ENCODE data around the gene GYG2.
"Not testable (repeated sequence)": the region's sequence is repeated elsewhere in the genome, so short reads cannot be mapped to it uniquely, and the experiment has no call there.

GYG2 gene

DNA sequence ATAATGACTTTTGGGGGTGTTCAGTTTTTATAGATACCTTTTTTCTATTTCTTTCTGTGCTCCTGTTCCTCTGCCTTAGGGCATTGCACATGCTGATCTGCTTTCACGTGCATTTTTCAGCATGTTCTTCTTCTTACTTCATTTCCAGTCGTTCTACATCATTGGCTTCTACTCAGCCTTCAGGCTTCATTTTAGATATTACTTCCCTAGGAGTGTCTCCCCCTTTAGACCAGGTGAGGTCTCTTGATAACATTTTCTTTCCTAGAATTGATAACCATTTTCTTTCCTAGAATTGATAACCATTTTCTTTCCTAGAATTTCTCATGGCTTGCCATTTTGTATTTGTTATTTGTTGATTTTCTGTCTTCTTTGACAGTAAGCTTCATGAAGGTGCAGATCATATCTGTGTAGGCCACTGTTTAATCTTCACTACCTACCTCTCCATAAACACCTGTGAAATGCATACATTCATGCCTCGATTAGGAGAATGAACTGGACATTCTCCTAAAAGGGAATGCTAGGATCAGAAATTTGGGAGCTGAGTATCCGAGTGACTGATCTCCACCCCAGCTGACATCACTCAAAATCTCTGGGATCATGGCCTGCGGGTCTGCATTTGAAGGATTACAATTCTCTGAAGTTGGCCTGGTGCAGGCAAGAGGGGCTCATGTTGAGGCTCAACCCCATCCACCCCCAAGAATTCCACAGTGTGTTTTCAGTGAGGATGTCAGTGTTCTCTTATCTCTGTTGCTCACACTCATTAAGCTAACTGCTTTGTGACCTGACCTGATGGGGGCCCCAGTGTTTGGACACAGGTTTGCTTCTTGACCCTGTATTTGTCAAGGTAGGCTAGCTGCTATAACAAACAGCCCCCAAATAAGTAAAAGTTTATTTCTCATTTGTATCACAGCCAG lies 45.7 kb downstream of the GYG2 start:
- no peak for FAIRE-seq

DNA sequence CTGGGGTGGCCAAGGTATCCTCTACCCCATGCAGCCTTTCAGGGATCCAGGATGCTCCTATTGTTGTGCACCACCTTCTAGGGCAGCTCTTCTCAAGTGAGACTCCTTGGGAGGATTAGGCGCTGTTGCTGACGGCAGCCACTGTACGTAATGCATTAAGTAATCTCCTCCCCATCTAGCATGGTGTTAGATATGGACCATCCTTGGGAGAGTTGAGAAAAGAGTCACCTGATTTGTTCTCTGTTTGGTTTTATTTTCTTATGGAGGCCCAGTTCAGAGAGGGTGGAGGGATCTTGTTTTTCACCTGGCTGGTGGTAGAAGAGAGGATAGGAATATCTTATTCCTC lies 46.4 kb downstream of the GYG2 start:
- no peak for FAIRE-seq

DNA sequence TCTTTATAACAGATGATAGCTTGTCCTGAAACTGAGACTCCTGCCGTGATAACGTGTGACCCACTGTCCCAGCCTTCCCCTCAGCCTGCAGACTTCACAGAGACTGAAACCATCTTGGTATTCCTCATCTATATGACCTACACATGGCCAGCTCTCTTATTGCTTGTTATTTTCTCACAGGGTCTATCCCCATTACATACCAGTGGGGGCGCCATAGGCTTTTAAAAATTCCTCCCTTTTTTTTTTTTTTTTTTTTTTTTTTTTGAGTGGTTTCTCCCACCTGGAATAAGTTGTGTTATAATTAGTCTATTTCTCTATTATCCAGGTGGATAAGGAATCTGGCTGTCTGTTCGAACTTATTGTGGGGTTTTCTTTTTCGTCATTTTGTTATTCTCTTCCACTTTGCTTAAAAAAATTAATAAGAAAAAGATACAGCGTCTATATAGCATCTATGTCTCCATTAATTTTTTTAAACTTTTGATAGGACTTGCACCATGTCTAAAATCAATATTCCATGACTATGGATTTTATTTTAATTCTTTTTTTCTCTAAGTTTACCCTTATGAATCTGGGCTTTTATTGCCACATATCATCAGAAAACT lies 47.2 kb downstream of the GYG2 start:
- peak; percentile 60 for FAIRE-seq

DNA sequence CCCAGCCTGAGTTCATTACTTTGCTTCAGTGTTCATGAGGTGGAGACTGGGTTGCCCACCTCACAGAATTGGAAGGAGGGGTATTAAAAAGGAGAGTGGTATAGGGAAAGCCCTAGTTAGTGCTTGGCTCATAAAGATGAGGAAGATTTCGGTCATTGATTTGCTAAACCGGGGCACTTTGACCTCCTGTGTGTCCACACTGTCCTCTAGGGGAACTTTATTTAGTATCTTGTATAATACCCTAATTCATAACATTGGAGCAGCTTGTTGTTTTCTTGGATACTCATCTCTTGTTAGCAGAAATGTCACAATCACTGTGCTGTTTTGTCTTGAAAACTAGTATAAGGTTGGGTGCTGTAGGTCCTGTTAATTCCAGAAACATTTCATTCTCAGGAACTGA lies 49.8 kb downstream of the GYG2 start:
- no peak for FAIRE-seq

DNA sequence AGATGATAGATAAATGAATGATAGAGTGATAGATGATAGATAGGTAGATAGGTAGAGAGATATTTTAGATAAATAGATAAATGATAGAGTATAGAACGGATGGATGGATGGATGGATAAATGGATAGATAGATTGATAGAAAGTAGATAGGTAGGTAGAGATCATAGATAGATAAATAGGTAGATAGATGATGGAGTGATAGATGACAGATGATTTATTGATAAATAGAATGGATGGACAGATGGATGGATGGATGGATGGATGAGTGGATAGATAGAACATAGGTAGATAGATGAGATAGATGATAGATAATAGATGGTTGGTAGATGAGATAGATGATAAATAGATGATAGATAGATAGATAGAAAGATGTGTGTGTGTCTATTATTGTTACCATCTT lies 50.9 kb downstream of the GYG2 start:
- no peak for FAIRE-seq

DNA sequence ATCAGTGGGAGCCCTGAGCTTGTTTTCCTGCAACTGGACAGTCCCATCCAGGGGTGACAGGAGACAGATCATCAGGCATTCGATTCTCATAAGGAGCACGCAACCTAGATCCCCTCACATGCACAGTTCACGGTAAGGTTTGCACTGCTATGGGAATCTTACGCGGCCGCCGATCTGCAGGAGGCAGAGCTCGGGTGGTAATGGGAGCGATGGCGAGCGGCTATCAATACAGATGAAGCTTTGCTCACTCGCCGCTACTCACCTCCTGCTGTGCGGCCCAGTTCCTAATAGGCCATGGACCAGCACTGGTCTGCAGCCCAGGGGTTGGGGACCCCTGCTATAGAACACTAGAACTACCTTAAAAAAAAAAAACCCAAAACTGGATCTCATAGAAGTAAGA lies 55.0 kb downstream of the GYG2 start:
- no peak for FAIRE-seq

DNA sequence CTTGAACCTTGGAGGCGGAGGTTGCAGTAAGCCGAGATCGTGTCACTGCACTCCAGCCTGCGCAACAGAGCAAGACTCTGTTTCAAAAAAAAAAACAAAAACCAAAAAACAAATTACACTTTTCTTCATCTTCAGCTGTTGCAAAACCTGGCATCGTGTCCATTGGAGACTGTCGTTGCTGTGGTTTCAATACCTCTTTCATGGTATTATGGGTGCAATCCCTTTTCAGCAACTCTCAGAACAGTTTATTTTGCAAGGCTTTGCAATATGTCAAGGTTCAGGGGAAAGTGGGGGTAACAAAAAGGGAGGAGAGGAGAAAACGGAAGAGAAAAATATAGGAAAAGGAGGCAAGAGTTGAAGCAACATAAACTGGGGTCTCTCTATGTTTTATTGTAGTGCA lies 59.6 kb downstream of the GYG2 start:
- no peak for FAIRE-seq

DNA sequence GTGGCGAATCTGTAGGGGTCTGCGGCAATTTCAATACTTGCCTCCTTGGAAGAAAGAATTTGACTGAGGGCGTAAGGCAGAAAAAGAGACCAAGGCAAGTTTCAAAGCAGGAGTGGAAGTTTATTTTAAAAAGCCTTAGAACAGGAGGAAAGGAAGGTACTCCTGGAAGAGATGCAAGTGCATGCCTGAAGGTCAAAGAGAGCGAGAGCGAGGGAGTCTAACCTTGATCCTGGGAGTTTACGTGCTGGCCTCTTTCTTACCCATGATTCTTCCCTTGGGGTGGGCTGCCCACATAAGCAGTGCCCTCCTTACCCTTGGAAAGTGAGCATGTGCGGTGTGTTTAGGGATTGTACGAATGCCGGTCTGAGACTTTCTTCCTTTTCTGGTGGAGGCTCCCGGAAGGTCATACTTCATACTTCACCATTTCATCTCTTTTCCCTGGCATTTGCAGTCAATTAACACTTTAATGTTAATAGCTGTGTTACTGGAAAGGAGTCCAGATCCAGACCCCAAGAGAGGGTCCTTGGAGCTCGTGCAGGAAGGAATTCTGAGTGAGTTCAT lies 60.4 kb downstream of the GYG2 start:
- FAIRE-seq: no peak

DNA sequence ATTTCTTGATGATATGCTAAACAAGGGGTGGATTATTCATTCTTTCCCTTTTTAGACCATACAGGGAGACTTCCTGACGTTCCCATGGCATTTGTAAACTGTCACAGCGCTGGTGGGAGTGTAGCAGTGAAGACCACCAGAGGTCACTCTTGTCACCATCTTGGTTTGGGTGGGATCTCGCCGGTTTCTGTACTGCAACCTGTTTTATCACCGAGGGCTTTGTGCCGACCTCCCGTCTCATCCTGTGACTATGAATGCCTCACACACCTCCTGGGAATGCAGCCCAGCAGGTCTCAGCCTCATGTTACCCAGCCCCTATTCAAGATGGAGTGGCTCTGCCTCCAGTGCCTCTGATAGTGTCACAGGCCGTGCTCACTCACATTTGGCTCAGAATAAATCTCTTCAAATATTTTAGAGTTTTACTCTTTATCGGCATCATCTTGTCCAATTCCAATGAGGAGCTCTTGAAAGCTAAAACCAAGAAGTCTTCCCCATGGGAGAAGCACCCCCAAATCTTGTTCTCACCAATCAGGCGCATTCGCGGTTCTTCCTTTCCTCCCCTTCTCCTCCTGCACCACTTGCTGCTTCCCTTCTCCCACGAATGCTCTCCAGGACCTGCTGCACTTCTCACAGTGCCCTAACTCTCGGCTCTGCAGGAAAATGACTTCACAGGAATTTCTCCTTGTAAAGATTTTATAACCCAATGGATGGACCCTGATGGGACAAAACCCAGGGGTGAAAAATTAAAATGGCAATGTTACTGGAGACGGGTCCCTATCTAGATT lies 61.2 kb downstream of the GYG2 start:
- FAIRE-seq: not testable (repeated sequence)

DNA sequence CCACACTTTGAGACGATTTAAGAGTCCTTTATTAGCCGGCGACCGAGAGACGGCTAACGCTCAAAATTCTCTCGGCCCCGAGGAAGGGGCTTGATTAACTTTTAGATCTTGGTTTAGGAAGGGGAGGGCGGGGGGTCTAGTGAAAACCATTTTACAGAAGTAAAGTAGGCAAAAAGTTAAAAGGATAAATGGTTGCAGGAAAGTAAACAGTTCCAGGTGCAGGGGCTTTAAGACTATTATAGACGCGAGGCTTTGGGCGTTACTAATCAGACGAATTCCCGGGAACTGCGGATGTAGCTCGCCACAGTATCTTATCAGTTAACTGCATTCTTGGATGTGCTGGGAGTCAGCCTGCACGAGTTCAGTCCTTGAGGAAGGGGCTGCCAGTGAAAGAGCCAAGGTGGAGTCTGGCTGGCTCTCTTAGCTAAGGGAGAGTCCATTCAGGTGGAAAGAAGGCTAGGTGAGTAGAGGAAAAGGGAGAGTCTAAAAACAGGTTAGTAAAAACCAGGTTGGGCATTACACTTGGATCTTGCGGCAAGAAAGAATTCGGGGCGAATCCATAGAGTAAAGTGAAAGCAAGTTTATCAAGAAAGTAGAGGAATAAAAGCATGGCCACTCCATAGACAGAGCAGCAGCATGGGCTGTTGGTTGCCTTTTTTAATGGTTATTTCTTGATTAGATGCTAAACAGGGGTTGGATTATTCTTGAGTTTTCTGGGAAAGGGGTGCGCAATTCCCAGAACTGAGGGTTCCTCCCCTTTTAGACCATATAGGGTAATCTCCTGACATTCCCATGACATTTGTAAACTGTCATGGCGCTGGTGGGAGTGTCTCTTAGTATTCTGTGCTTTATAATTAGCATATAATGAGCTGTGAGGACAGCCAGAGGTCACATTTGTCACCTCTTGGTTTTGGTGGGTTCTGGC lies 62.1 kb downstream of the GYG2 start:
- not testable (repeated sequence) for FAIRE-seq

DNA sequence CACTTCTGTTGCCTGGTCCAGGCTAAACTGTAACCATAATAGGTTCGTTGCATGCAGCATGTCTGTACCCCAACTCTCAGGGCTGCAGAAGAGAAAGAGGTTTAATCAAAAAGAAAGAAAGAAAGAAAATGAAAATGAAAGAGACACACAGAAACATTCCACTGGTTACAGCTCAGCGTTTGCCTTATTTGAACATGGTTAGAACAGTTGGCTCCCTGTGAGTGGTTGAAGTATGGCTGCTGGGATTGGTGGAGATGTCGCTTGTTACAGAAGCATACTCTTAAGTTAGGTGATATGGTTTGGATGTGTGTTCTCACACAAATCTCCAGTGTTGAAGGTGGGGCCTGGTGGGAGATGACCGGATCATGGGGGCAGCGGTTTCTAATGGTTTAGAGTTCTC lies 64.1 kb downstream of the GYG2 start:
- no peak for FAIRE-seq

DNA sequence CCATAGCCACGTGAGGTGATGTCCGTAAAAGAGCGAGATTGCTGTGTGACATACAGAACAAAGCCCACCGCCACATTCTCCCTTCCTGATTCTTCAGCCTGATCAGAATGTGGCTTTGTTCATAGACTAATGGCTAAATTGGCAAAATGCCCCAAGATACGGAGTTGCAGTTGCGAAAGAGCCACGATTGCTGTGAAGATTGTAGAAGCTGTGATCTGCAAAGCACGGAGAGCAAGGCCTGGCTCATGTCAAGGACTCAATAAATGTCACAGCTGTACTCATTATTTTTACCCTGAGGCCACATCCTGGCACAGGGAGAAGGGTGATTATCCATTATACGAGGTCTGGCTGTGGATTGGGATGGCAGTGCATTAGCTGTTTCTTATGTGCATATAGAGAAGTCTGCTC lies 66.2 kb downstream of the GYG2 start:
- no peak for FAIRE-seq

DNA sequence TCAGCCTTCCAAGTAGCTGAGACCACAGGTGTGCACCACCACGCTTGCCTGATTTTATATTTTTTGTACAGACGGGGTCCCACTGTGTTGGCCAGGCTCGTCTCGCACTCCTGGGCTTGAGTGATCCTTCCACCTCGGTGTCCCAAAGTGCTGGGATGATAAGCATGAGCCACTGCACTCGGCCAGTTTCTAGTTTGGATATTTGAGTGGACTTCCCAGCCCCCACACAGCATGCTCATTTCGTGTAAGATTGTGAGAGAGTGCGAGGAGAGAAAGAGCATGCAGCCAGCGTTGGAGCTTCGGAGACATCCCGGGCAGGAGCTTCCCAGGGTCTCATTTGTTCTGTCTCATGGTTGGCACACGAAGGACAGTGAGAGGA lies 68.6 kb downstream of the GYG2 start:
- FAIRE-seq: no peak

DNA sequence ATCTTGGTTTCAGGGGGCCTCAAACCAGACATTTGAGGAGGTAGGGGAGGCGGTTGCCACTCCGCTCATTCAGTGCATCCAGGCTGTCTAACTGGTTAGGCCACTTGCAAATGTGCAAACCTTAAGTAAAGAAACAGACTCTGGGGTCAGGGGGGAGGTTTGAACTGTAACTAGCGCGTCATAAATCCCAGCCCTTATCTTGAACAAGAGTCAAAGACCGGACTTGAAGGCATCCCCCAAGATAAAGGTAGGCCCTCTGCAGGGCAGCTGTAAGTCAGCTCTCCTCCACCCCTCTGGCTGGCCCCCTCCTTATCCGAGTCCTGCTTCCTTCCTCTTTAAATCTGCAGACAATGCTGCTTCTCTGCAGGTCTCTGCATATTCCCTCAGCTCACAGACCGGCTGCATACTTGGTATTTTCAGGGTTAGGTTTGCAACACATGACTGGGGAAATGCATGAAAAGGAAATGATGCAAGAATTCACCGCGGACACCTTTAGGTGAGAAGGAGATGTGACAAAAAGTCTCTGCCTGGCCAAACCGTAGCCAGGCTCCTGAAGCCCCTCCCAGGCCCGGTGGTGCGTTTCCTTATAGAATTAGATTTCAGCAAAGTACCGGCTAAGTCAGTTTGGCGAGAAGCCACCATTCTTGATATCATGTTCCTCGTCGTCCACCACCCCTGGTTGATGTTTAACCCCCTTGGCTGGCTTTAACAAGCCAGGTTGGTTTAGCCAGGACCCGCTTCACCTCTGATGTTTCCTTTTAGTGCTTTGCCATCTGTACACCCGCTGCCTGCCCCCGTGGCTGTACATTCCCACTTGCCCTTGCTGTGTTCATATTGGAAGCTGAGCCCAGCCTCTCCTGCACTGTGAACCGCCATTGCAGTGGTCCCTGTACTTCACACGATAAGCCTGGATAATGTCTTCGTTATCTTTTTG lies 69.2 kb downstream of the GYG2 start:
- not testable (repeated sequence) for FAIRE-seq

DNA sequence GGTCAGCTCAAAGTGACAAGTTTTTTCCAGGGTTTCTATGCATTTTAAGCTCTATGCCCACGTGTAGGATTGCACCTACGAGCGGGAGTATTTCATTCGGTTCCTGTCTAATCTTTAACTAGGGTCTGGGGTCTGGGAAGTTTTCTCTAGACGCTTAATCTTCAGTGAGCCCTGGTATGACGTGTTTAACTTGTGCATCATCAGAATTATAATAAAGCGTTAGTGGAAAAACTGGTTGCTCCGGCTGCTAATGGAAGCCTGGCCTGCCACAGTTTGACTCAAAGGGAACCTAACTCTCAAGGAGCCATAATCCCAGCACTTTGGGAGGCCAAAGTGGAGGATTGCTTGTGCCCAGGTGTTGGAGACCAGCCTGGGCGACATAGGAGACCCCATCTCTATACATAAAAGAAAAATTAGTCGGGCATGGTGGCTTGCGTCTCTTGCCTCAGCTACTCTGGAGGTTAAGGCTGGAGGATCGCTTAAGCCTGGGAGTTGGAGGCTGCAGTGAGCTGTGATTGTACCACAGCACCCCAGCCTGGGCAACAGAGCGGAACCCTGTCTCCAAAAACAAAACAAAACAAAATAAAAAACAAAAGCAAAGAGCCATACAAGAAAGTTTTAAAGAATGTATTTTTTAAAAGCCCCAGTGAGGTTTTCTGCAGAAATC lies 70.2 kb downstream of the GYG2 start:
- no peak for FAIRE-seq

DNA sequence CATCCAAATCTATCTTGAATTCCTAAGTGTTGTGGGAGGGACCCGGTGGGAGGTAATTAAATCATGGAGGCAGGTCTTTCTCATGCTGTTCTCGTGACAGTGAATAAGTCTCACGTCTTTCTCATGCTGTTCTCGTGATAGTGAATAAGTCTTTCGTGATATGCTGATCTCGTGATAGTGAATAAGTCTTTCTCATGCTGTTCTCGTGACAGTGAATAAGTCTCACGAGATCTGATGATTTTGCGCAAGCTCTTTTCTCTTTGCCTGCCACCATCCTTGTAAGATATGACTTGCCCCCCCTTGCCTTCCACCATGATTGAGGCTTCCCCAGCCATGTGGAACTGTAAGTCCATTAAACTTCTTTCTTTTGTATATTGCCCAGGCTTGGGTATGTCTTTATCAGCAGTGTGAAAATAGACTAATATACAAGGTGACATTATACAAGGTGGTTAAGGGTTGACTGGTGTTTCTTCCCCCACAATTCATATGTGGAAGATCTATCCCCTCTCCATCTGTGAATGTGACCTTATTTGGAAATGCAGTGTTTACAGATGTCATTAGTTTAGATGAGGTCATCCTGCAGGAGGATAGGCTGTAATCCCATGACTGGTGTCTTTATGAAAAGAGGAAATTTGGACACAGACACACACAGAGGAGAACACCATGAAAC lies 72.8 kb downstream of the GYG2 start:
- FAIRE-seq: no peak

DNA sequence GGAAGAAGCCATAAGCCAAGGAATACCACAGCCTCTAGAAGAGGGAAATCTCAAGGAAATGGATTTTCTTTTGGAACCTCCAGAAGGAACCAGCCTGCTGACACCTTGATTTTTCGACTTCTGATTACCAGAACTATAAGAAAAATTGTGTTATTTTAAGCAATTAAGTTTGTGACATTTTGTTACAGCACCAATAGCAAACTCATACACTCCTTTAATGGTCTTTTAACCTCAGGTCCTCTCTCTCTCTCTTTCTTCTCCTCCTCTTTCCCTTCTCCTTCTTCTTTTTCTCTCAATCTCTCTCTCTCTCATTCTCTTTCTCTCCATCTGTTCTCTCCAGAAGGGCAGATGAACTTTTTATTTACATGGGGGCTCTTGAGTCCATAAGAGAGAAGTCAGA lies 74.1 kb downstream of the GYG2 start:
- FAIRE-seq: no peak

DNA sequence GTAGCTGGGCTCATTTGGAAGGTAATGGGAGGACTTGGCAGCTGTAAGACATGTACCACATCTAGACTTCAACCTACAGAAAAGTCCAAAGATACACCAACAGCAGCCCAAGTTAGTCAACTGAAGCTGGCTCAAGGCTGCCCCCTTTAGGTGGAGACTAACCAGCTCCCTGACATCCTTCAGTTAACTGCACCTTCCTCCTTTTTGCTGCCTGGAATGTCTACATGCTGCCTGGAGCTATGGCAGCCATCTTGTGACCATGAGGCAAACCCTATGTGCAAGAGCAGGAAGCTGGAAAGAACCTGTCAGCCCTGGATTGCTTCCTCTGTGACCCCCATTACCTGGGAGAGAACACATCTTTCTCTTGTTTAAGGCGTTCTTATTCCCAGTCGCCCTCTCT lies 74.6 kb downstream of the GYG2 start:
- no peak for FAIRE-seq

DNA sequence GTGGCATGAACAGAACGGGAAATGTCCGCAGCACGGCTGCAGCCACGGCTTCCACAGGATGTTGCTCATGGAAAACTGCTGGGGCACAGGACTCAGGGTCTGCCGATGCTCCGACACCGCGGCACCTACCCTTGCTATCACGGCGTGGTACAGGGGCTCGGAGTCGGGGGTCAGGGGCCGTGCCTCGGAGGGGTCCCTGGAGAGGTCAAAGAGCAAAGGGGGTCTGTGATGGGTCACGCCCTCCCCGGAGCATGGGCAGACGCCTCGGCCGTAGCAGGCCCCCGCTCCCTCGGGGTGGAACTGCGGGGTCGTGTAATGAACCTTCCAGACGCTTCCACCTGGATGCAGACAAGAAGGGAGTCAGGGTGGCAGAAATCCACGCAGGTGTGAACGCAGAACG lies 78.6 kb downstream of the GYG2 start:
- no peak for FAIRE-seq

DNA sequence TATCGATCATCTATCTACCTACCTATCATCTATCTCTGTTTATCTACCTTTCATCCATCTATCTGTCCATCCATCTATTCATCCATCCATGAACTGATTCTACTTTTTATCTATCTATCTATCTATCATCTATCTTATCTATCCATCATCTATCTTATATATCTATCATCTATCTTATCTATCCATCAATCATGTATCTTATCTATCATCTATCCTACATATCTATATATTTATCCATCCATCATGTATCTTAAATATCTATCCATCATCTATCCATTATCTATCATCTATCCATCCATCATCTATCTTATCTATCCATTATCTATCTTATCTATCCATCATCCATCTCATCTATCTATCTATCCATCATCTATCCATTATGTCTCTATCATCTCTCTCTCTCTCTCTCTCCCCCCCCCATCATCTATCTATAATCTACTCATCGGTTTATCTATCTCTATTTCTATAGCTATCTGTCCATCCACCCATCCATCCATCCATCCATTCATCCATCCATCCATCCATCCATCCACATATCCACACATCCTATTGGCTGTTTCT lies 79.5 kb downstream of the GYG2 start:
- no peak for FAIRE-seq
